ENCODE results near the gene GPRIN1.

DNA sequence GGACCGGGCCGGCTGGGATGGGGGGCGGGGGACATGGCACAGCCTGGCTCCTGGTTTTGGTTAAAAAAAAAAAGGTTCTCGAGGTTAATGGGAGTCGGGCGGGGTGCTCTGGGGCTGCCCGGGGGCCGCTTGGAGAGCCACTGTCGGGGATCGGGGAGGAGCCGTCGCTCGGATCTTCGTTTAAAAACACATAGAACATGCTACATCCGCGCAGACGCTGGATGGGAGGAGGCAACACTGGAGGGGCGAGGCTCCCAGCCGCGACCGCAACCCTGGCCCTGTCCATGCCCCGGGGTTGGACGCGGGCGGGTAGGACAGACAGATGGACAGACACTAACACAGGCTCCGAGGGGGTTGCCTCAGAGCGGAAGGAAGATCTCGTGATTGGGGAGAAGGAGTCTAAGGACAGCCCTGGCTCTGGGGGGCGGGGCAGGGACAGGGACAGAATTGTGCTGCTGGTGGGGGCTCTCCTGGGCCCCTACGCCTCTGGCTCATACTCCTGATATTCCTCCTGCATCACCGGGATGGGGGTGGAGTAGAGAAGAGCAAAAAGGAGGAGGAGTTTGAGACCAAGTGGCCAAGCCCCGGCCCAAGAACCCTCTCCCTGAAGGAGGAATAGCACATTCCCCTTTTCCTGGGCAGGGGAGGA lies 10.5 kb upstream of the GPRIN1 start:
- TF ChIP-seq, protein P1, sequence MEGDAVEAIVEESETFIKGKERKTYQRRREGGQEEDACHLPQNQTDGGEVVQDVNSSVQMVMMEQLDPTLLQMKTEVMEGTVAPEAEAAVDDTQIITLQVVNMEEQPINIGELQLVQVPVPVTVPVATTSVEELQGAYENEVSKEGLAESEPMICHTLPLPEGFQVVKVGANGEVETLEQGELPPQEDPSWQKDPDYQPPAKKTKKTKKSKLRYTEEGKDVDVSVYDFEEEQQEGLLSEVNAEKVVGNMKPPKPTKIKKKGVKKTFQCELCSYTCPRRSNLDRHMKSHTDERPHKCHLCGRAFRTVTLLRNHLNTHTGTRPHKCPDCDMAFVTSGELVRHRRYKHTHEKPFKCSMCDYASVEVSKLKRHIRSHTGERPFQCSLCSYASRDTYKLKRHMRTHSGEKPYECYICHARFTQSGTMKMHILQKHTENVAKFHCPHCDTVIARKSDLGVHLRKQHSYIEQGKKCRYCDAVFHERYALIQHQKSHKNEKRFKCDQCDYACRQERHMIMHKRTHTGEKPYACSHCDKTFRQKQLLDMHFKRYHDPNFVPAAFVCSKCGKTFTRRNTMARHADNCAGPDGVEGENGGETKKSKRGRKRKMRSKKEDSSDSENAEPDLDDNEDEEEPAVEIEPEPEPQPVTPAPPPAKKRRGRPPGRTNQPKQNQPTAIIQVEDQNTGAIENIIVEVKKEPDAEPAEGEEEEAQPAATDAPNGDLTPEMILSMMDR (IDR thresholded peaks at IDR 0.05), result no peak
- TF ChIP-seq POLR2A (IDR thresholded peaks at IDR 0.05), result no peak

Measured in thyroid gland (tissue), 4 donors.